GM12878 (cell line): ENCODE results near the gene ACVR1C.

Experiments used
- EGR1 ChIP-seq, 2 experiments: IDR thresholded peaks; 1 replicate in 1 of 2; 2 replicates in 1 of 2; pipeline ENCODE4 v1.6.1; 2011 to 2012; ENCODE audit warnings: low read depth in 2 of 2, low read length in 2 of 2, borderline replicate concordance in 1 of 2, mild to moderate bottlenecking in 1 of 2, moderate library complexity in 1 of 2
- MAX ChIP-seq: IDR thresholded peaks from 2 replicates; pipeline ENCODE4 v1.6.1; 2012; ENCODE audit warnings: low read depth, low read length, improper control_type of control experiment
- MYC ChIP-seq: IDR thresholded peaks from 2 replicates; pipeline ENCODE4 v1.6.1; 2011; ENCODE audit warnings: mild to moderate bottlenecking, low read length, moderate library complexity, inconsistent platforms; ENCODE audit not compliant: insufficient read depth, insufficient replicate concordance, insufficient read length, severe bottlenecking
- POLR2A ChIP-seq: IDR thresholded peaks from 2 replicates; pipeline ENCODE4 v1.6.1; 2011; ENCODE audit warnings: low read depth, mild to moderate bottlenecking, low read length
- POLR2AphosphoS5 ChIP-seq: IDR thresholded peaks from 2 replicates; pipeline ENCODE4 v1.6.1; 2011; ENCODE audit warnings: mild to moderate bottlenecking, low read length, inconsistent platforms
- RB1 ChIP-seq: fragments of 450-650 bp; formaldehyde crosslinking; IDR thresholded peaks from 2 replicates; pipeline ENCODE4 v1.6.1; 2017; ENCODE audit warnings: mild to moderate bottlenecking, borderline replicate concordance
- TCF7 ChIP-seq: IDR thresholded peaks from 2 replicates; pipeline ENCODE4 v1.6.1; 2014; ENCODE audit warnings: antibody characterized with exemption, borderline replicate concordance
- USF1 ChIP-seq: IDR thresholded peaks from 2 replicates; pipeline ENCODE4 v1.6.1; 2011; ENCODE audit warnings: borderline replicate concordance, low read depth, mild to moderate bottlenecking, moderate library complexity, mixed read lengths, low read length; ENCODE audit not compliant: insufficient read depth; ENCODE audit errors: extremely low read length
- TF ChIP-seq, protein P1 (sequence below): IDR thresholded peaks from 2 replicates; pipeline ENCODE4 v1.6.1; 2012; ENCODE audit warnings: low read depth, low read length, improper control_type of control experiment

DNA sequence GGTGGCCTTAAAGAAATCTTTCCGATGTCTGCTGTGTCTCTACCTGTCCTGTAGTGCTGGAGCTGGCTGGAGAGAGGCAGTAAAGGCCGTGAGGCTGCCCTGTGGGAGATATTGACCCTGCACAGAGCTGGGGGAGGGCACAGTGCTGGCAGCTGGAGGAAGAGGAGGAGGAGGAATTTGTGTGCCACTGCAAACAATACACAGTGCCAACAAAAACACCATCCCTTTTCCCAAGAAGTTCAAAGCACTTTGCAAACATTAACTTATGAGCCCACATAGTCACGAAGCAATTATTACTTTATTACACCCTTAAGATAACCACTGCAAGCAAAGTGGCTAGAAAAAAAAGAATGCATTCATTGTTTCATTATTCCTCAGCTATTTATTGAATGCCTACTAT, 139.8 kb downstream of the ACVR1C start:
- TF ChIP-seq POLR2A, result no peak
- no peak for TF ChIP-seq POLR2AphosphoS5
- TF ChIP-seq, protein P1, sequence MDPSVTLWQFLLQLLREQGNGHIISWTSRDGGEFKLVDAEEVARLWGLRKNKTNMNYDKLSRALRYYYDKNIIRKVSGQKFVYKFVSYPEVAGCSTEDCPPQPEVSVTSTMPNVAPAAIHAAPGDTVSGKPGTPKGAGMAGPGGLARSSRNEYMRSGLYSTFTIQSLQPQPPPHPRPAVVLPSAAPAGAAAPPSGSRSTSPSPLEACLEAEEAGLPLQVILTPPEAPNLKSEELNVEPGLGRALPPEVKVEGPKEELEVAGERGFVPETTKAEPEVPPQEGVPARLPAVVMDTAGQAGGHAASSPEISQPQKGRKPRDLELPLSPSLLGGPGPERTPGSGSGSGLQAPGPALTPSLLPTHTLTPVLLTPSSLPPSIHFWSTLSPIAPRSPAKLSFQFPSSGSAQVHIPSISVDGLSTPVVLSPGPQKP, result no peak
- no peak for TF ChIP-seq USF1
- no peak for TF ChIP-seq MAX
- no peak for TF ChIP-seq EGR1 (IDR thresholded peaks at IDR 0.05; ENCODE audit: borderline replicate concordance in 1 of 2, low read depth in 2 of 2, low read length in 2 of 2)
- TF ChIP-seq MYC, result no peak
- no peak for TF ChIP-seq RB1
- no peak for TF ChIP-seq TCF7
